LoVo (cell line): ENCODE data around the gene GALNT13.

Experiments used
- DNase-seq: peaks from one replicate; pipeline ENCODE4 v3.0.0-alpha.2; 2016; ENCODE audit warnings: low spot score

Gene GALNT13

DNA sequence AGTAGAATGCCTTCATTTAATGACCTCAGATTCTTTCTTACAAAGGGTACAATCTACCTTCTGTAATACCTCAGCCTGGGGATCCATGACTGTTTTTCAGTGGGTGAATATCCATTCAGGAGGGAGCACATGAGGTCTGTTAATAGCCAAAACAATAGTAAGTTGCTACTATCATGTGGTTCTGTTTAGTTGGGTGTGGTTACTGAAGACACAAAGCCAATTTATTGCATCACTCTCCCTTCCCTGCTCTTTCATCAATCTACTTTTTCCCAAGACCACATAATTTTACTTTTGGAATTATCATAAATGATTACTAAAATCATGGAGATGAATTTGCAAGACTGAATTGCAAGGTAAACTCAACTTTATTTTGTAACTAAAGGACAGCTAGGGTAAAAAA, 254.2 kb downstream of the GALNT13 start:
- no peak for DNase-seq

DNA sequence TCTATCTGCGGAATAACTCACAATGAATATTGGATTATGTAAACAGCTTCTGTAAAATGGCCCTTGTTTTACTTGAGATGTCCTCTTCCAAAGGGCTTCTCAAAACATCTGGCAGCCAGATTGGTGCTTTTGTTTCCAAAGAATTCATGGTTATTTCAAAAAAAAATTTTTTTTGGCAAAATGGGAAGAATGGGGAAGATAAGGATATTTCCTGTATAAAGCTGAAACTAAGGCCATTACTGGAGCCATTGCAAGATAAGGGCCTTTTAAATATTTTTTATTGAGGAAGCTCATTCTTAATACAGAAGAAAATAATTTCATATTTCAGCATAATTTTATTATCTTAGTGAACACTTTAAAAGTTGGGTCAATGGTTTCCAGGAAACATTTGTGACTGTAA, 259.1 kb downstream of the GALNT13 start:
- DNase-seq = no peak

DNA sequence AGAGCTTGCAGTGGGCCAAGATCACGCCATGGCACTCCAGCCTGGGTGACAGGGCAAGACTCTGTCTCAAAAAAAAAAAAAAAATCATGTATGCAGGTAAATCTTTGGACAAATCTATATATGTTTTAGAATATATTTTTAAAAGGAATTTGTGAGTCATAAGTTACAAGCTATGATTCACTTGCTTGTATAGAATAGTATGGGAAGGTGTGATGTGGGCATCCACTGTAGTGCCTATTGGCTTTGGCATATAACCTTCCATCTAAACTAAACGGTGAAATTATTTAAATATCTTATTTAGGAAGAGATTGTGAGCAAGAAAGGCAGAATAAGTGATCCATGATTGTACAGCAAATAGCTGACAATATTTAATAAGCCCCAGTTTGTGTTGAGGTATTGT, 261.1 kb downstream of the GALNT13 start:
- DNase-seq = no peak

DNA sequence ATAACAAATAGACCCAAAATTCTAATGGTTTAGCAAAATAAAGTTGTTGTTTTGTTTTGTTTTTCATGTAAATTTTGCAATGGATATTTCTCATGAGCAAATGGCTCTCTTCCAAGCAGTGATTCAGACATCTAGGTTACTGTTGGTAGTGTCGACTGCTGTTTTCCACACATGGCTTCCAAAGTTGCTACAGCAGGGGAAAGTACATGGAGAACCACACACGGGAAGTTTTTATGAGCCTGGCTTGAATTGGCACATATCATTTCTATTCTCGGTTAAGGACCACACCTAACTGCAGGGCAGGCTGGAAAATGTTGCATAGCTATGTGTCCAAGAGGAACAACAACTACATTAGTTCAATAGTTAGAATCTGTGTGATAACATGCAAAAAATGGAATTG, 262.1 kb downstream of the GALNT13 start:
- no peak for DNase-seq

DNA sequence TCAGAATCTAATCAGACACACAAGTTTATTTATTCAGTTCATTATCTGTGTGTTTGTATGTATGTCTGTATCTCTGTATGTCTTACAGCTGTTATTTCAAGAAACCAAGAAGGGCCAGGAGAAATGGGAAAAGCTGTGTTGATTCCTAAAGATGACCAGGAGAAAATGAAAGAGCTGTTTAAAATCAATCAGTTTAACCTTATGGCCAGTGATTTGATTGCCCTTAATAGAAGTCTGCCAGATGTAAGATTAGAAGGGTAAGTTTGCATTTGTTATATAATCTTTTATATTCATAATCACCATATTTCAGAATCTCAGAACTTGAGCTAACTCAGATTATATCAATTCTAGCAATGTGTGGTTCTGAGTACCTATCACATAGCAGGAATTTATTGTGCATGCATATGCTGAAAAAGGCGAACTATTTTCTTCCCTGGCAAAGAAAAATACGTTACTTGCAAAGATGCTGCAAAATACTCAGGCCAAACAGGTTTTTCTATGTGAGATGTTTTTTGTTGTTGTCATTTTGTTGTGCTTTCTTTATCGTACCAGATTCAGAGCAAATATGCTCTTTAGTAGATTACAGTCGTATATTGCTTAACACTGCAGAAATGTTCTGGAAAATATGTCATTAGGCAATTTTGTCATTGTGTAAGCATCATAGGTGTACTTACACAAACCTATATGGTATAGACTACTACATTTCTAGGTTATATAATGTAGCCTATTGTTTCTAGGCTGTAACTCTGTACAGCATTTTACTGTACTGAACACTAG, 268.7 kb downstream of the GALNT13 start:
- DNase-seq = no peak

DNA sequence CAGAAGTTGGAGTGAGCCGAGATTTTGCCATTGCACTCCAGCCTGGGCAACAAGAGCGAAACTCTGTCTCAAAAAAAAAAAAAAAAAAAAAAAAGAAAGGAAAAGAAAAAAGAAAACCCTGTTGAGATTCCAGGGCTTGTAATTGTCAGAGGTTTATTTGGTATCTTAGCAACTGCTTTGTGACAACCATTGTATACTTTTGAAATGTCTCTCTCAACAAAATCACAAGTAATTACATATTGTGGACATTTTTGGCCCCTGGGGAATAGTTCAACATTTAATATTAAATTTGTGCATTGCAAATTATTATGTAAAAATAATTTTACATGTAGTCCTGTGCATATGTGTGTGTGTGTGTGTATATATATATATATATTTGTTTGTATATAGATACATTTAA, 270.8 kb downstream of the GALNT13 start:
- no peak for DNase-seq

DNA sequence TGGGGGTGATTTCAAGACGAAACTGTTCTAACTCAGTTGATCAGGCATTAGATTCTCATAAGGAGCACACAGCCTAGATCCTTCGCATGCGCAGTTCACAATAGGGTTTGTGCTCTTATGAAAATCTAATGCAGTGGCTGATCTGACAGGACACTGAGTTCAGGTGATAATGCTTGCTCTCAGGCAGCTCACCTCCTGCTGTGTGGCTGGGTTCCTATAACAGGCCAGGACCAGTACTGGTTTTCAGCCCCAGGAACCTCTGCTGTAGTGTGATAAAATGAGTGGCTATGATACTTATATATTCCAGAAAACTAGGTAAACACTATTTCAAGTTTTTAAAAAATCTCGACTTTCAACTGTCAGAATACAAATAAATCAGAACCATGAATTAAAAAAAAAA, 271.4 kb downstream of the GALNT13 start:
- DNase-seq = no peak

DNA sequence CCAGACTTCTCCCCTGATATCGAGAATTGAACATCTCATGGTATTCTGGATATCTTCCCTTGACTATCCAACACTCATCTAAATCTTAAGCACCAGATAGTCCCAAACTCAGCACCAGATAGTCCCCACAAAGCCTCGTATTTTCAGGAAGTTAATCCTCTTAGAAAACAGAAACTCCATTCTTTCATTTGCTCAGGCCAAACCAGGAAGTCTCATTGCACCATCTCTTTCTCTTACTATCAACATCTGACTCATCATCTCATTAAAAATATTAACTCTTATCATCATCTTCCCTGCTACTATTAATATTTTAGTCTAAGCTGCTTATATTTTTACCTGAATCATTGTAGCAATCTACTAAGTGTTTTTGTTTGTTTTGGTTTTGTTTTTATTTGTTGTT, 286.4 kb downstream of the GALNT13 start:
- no peak for DNase-seq

DNA sequence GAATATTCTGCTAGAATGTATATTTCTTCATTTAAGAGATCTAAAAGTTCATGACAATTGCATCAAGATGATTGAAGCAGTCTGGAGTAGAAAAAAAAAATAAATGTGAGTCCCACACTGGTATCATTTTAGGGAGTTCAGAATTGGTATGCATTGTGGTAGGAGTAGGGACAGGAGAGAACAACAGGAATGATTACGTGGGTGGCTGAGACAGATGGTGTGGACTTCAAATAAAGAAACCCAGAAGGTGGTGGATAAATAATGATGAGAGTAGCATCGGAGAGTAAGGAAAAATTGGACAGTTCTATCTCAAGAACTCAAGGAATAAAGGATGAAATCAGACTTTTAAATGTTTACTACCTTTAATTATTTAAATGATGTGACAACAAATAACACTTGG, 289.6 kb downstream of the GALNT13 start:
- no peak for DNase-seq

DNA sequence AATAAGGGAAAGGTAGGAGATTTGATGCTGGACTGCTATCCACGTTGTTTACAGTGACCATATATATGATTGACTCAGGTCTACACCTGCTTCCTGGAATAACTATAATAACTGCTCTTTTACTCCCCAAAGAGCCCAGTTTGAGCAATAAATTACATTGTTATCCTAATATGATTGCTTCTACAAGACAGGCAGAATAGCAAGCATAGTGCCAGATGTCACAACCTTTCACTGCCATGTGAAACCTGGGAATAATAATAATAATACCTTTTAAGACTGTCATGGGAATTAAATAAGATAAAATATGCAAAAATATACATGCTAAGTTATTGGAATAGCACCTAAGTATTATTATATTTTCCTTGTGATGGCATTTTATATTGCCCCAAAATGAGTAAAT, 298.7 kb downstream of the GALNT13 start:
- no peak for DNase-seq

DNA sequence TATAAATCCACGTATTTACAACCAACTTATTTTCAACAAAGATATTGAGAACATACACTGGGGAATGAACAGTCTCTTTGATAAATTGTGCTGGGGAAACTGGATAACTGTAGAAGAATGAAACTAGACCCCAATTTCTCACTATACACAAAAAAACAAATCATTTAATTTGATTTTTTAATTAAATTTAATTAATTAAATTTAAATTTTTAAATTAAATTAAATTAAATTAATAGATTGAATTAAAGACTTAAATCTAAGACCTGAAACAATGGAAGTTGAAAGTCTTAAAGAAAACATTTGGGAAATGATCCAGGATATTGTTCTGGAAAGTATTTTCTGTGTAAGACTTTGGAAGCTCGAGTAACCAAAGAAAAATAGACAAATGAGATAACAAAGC, 301.4 kb downstream of the GALNT13 start:
- no peak for DNase-seq

DNA sequence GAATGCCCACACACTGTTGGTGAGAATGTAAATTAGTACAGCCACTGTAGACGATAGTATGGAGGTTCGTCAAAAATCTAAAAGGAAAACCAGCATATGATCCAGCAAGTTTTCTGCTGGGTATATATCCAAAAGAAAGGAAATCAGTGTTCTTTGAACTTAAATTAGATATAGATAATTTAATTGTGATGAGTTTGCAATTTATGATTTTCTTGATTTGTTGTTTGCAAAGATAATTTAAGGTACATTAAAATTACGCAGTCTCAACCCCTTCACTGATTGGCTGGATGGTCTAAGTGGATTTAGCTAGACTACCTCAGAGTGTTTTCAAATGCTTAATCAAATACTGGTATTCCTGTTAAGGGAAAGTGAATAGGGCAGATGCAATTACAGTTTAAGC, 302.2 kb downstream of the GALNT13 start:
- no peak for DNase-seq

DNA sequence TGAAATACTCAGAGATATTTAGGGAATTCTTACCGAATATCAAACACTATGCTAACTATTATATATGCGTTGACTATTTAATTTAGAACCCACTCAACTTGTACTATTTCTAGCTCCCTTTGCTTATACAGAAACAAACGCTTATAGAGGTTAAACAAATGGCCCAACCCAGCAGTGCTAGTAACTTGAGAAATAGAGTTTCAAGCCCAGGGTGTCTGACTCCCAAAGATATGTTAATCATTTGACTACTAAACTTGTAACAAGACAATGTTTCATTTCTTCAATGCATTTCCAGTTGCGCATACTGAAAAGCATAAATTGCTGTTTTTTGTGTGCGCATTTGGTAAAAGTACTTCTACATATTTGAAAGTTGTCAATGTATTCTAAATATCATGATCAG, 310.3 kb downstream of the GALNT13 start:
- no peak for DNase-seq

DNA sequence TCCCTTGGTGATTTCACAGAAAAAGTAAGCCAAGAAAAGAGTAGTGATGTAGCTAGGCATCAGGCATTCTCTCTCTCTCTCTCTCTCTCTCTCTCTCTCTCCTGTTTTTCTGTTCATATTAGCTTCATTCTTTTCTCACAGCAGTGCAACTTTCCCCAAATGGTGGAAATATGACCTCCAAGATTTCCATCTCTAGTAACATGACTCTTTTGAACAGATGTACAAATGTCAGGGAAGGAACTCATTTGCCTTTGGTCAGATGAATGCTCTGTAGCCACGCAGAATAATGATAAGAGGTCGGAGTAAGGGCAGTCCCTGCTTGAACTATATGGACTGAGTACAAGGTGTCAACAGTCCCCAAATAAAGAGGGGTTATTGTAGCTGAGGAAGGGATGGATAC, 316.2 kb downstream of the GALNT13 start:
- DNase-seq = no peak

DNA sequence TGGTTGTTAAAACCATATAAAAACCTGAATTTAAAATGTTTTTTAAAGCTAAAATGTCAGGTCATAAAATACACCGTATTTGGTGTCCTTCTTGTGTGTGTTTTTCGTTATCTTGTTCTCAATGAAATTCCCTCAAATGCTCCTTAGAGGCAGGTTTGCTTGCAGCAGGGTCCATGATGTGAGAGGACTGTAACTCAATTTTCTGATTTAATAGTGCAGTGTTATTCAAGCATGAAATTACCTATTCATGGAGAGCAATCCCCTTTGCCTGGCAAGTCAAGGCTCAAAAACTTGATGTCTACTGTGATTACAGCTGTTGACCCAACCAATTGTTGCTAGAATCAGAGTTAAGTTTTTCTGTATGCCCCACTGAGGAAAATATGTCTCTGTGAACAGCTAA, 318.2 kb downstream of the GALNT13 start:
- DNase-seq = no peak

DNA sequence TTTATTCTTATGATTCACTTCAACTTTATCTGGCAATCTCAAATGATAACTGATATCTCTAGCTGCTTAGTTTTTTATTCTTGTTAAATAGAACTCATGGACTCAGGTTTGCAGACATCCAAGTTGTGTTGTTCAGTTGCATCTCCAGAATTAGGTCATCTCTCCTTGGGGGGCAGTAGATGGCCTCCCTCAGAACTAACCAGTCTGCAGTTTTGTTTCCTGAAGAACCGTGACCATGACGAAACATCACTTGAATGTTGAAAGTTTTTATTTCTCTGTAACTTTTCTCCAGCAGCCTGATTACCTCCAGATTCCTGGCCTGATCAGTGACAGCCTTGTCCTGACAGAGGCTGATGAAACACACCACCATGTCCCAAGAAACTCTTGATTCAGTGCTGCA, 321.5 kb downstream of the GALNT13 start:
- DNase-seq = no peak

DNA sequence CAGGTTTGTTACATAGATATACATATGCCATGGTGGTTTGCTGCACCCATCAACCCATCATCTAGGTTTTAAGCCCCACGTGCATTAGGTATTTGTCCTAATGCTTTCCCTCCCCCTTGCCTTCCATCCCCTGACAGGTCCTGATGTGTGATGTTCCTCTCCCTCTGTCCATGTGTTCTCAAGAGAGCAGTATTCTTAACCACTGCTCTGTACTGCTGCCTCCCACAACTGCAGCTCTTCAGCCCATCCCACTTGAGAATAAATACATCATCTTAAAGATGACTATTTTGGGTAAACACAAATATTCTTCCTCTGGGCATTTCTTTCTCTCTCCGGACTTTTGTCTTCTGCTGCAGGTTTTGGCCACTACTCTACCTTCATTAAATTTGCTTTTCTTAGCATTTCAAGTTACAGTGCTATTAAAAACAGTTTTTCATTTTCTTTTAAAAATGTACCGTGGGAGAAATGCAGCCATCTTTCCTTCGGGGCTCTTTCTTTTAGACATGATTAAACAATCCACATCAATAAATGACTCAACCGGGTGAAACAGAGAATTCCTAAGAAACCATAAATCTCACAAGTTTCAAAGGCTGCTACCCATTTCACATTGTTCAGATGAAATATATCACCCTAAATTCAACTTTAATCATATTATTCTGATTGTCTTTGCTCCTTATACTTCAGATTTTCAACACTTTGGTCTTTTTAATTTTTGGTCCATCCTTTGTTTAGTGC, 323.4 kb downstream of the GALNT13 start:
- no peak for DNase-seq

DNA sequence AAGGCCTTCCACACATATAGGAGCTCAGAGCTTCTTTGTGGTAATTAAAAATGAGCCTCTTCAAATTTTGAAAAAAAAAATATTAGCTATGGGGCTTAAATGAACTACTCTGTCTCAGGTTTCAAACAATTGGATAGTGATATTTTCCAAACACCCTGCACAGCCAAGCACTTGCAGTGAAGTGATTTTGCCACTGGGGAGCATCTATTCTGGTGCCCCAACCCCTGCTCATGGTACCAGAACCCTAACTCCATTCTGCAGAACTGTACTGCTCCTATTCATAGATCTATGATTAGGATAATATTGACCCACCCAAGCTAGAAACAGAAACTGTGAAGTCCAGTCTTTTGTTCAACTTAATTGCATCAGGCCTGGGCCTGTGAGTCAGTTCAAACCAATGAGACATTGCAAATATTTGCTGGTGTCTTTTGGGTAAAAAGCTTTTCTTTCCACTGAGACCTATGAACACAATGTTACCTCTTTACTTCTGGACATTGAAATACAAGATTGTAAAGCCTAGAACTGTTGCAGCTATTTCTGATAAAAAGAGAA, 324.0 kb downstream of the GALNT13 start:
- DNase-seq = no peak

DNA sequence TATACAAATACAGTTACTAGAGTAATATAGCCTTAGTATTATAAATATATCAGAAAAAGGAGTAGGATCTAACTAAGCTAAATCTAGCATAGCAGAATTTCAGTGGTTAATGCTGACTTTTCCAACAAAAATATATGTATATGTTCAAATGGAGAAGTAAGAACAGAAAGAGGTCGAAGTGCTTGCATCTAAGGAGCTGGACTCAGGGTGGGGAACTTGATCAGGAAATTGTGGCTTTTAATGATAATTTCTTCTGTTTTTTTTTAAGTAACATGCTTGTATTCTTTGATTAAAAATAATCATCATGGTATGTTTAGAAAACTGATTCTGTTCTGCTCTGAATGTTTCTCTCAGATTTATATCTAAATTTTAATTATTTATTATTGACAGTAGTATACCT, 327.1 kb downstream of the GALNT13 start:
- no peak for DNase-seq

DNA sequence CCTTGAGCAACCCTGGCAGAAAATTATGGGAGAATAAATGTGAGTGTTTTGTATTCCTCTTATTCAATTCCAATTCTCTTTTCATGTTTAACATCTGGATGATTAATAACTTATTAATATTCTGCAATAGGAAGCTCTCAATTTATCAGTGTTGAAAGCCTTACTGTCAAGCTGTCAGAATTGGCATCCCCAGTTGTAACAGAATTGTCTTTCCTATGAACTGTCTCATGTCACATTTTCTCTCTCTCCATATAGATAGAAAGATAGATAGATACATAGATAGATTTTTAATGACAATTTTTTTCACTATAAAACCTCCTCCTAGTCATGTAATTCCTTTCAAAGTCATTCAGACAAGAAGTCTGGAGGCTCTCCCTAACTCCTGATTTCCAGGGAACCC, 331.5 kb downstream of the GALNT13 start:
- DNase-seq = no peak

DNA sequence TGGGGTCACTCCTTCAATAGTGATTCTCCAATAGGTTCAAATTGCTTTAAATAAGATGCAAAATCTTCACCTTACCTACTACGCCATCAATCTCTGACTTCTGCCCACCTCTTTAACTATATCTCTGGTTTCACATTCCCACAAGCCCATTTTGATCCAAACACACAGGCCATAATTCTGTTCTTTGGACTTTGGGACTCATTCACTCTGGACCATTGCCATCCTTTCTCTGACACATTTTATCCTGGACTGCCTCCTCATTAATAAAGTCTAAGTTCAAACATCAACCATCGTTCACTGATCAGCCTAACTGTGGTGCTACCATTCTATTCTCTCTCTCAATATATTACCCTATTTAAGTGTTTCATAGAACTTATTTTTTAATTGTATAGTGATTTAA, 332.2 kb downstream of the GALNT13 start:
- no peak for DNase-seq

DNA sequence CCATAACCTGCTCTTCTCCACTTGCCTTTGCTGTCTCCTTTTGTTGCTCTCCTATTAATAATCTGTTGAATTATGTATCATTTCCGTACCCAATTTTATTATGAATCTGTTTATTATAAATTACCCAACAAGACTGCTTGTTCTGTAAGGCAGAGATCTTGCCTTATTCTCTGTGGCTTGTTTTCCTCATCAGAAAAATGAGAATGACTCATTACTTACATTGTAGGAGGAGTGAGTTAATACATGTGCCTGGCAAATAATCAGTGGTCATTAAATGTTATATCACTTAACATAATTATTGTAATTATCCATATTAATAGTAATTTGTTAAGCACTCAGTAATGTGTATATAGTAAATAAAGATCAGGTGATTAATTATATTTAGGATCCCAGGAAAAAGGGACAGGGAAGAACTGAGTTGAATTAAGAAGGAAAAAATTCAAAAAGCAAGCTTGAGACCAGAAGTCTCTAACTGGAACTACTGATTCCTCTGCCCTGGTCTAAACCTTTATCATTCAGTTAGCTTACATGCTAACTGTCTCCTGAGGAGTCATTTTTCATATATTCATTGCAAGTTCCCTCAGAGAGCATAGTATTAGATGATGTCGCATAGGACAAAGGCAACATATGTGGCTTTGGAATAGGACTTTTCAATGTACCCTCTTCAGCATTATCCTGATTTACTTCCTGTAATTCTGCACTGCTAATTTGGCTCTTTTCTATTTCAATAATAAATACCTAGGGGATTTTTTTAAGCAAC, 335.7 kb downstream of the GALNT13 start:
- no peak for DNase-seq

DNA sequence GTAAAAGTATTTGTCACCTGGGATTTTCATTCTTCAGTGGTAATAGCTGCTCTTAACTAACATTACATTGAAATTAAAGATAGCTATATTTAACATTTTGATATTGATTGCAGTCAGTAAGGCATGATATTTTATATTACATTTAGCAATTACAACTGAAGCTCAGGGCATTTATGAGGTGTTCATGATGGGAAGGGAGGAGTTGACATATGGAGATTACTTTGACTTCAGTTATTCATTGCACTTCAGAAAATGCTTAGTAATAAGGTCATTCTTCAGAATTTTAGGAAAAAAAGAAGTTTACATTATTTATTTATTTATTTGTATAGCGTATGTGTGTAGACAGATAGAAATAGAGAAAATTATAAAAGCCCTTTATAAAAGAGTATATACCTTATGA, 352.0 kb downstream of the GALNT13 start:
- DNase-seq = no peak
